Fibroblast of skin of left biceps (primary cell): ENCODE measurements around the gene KCNJ1.

Experiments used
- DNase-seq, 2 experiments: peaks; one replicate each; pipeline ENCODE4 v3.0.0-alpha.2; 2013; ENCODE audit warnings: low read depth in 2 of 2

Gene KCNJ1

GRCh38 chr11:128867277-128867676 lies at the start of gene KCNJ1:
TSS of gene KCNJ1 (minus strand) at chr11:128867296. CDS start at chr11:128840243, 27,053 bp downstream.
- no peak for DNase-seq

GRCh38 chr11:128916681-128917080 lies 49.6 kb upstream of the KCNJ1 start:
- DNase-seq, result no peak

GRCh38 chr11:128916037-128916572 lies 49.0 kb upstream of the KCNJ1 start:
- no peak for DNase-seq

- no peak for DNase-seq
These were observed 48.0 kb upstream of the KCNJ1 start for GRCh38 chr11:128915149-128915521.

- no peak for DNase-seq
These were observed 47.4 kb upstream of the KCNJ1 start for GRCh38 chr11:128914216-128915148.

GRCh38 chr11:128913806-128914205 lies 46.7 kb upstream of the KCNJ1 start:
- no peak for DNase-seq

GRCh38 chr11:128911701-128912100 lies 44.6 kb upstream of the KCNJ1 start:
- no peak for DNase-seq

- no peak for DNase-seq
These were observed 44.1 kb upstream of the KCNJ1 start for GRCh38 chr11:128911239-128911638.

- DNase-seq, result no peak
These were observed 43.5 kb upstream of the KCNJ1 start for GRCh38 chr11:128910576-128910975.

GRCh38 chr11:128909438-128910125 lies 42.5 kb upstream of the KCNJ1 start:
- DNase-seq, result no peak

- DNase-seq, result peak; percentile 24 to 29
These were observed 41.5 kb upstream of the KCNJ1 start for GRCh38 chr11:128908391-128909246.

GRCh38 chr11:128907585-128907984 lies 40.5 kb upstream of the KCNJ1 start:
- no peak for DNase-seq

GRCh38 chr11:128906185-128907050 lies 39.3 kb upstream of the KCNJ1 start:
- no peak for DNase-seq

GRCh38 chr11:128905345-128906184 lies 38.5 kb upstream of the KCNJ1 start:
- no peak for DNase-seq

- DNase-seq, result peak; percentile 79 to 86
These were observed 37.7 kb upstream of the KCNJ1 start for GRCh38 chr11:128904656-128905344.

- no peak for DNase-seq
These were observed 37.2 kb upstream of the KCNJ1 start for GRCh38 chr11:128904303-128904655.

- DNase-seq, result no peak
These were observed 36.4 kb upstream of the KCNJ1 start for GRCh38 chr11:128903248-128904061.

- peak; percentile 21 to 29 for DNase-seq
These were observed 35.5 kb upstream of the KCNJ1 start for GRCh38 chr11:128902515-128903066.
